Vagina (tissue), 2 donors: Measurements from ENCODE around the gene RPP14. TPM values are rescaled to one million over a fixed set of nuclear protein-coding genes. Genes with fewer than 3 reads are reported as not detected.
"Not testable (repeated sequence)": the region's sequence is repeated elsewhere in the genome, so short reads cannot be mapped to it uniquely, and the experiment has no call there.

Experiments
- DNase-seq, 2 donors: peaks; one replicate each; pipeline ENCODE4 v3.0.0-alpha.2; 2017; ENCODE audit errors: extremely low spot score in 2 of 2
- H3K27ac ChIP-seq: fragments of 200-600 bp; sonication (generic); one replicate; pipeline ENCODE4 v1.5.1; 2019
- H3K27me3 ChIP-seq: fragments of 200-600 bp; sonication (generic); one replicate; pipeline ENCODE4 v1.5.1; 2019
- H3K36me3 ChIP-seq, 2 donors: fragments of 200-600 bp; sonication (generic); one replicate each; pipeline ENCODE4 v1.5.1; 2017 to 2019
- H3K4me1 ChIP-seq: fragments of 200-600 bp; sonication (generic); one replicate; pipeline ENCODE4 v1.5.1; 2019
- H3K4me3 ChIP-seq, 2 donors: fragments of 200-600 bp; sonication (generic); 1 replicate in 1 of 2; 2 replicates in 1 of 2; pipeline ENCODE4 v1.5.1; 2016 to 2019
- H3K9me3 ChIP-seq: fragments of 200-600 bp; sonication (generic); one replicate; pipeline ENCODE4 v1.5.1; 2019
- CTCF ChIP-seq, 3 experiments: fragments of 450-650 bp in 2 of 3; fragments of 200-600 bp in 1 of 3; sonication (generic) in 1 of 3; IDR thresholded peaks; one replicate each; pipeline ENCODE4 v1.5.1; 2017 to 2019; ENCODE audit warnings: antibody characterized with exemption in 3 of 3, mild to moderate bottlenecking in 2 of 3, moderate library complexity in 2 of 3
- POLR2A ChIP-seq, 2 donors: fragments of 450-650 bp; IDR thresholded peaks; one replicate each; pipeline ENCODE4 v1.6.1; 2017; ENCODE audit warnings: antibody characterized with exemption in 2 of 2, mild to moderate bottlenecking in 2 of 2, moderate library complexity in 2 of 2
- POLR2AphosphoS5 ChIP-seq, 2 donors: sonication (generic); formaldehyde crosslinking; IDR thresholded peaks; one replicate each; pipeline ENCODE4 v1.9.0; 2017; ENCODE audit warnings: antibody characterized with exemption in 2 of 2, mild to moderate bottlenecking in 2 of 2, low read depth in 1 of 2; ENCODE audit not compliant: insufficient read depth in 1 of 2
- intact Hi-C: fragments of 100-400 bp; cut with DNase I; formaldehyde crosslinking; loops from one replicate; pipeline ENCODE4 v1.15.1; 2023
- total RNA-seq: library from RNA; depleted of rRNA; stranded (reverse); fragments of >200 nt; gene quantifications from one replicate; pipeline ENCODE4 v1.2.3, GENCODE V29; 2016

The RPP14 gene
- total RNA-seq, 1 donor from 2014 or later, result 16.9 TPM

GRCh38 chr3:58281069-58281468 is 25.0 kb upstream of the RPP14 start:
- H3K36me3 ChIP-seq, result peaks cover 0 to 30% of the 10 kb centered on the region in 2 donors
- TF ChIP-seq POLR2A (IDR thresholded peaks at IDR 0.05) (no peak), POLR2AphosphoS5 (IDR thresholded peaks at IDR 0.05; ENCODE audit: insufficient read depth in 1 of 2, low read depth in 1 of 2) (no peak), CTCF (IDR thresholded peaks at IDR 0.05) (no peak)

GRCh38 chr3:58285334-58285733 is 20.7 kb upstream of the RPP14 start:
- Histone ChIP-seq H3K36me3 (peaks cover 0 to 30% of the 10 kb centered on the region in 2 donors), H3K27me3 (no peaks in the 10 kb centered on the region), H3K4me3 (no peak overlapping the region), H3K4me1 (no peaks in the 10 kb centered on the region), H3K27ac (no peak overlapping the region), H3K9me3 (no peaks in the 10 kb centered on the region)
- TF ChIP-seq POLR2A (IDR thresholded peaks at IDR 0.05), result no peak
- no peak for TF ChIP-seq CTCF (IDR thresholded peaks at IDR 0.05)
- TF ChIP-seq POLR2AphosphoS5 (IDR thresholded peaks at IDR 0.05; ENCODE audit: insufficient read depth in 1 of 2, low read depth in 1 of 2), result no peak
- intact Hi-C loops, result no loop called here
- no peak for DNase-seq

More at GRCh38 chr3:58281069-58281468, 25.0 kb upstream of the RPP14 start:
- Histone ChIP-seq H3K4me3 (no peak overlapping the region), H3K27me3 (no peaks in the 10 kb centered on the region), H3K4me1 (no peaks in the 10 kb centered on the region), H3K27ac (no peak overlapping the region), H3K9me3 (no peaks in the 10 kb centered on the region)
- DNase-seq, result no peak
- intact Hi-C loops, result no loop called here

- Histone ChIP-seq H3K27me3 (no peaks in the 10 kb centered on the region), H3K27ac (no peak overlapping the region), H3K4me3 (no peak overlapping the region), H3K4me1 (no peaks in the 10 kb centered on the region), H3K36me3 (peaks cover 0 to 14% of the 10 kb centered on the region in 2 donors), H3K9me3 (no peaks in the 10 kb centered on the region)
- intact Hi-C loops, result no loop called here
- TF ChIP-seq POLR2AphosphoS5 (IDR thresholded peaks at IDR 0.05; ENCODE audit: insufficient read depth in 1 of 2, low read depth in 1 of 2) (no peak), CTCF (IDR thresholded peaks at IDR 0.05) (no peak), POLR2A (IDR thresholded peaks at IDR 0.05) (no peak)
- no peak for DNase-seq
Measured at GRCh38 chr3:58287354-58287753, 18.7 kb upstream of the RPP14 start.

- TF ChIP-seq POLR2AphosphoS5 (IDR thresholded peaks at IDR 0.05; ENCODE audit: insufficient read depth in 1 of 2, low read depth in 1 of 2) (no peak), CTCF (IDR thresholded peaks at IDR 0.05) (no peak), POLR2A (IDR thresholded peaks at IDR 0.05) (no peak)
- H3K9me3 ChIP-seq, result no peaks in the 10 kb centered on the region
- H3K36me3 ChIP-seq, result peaks cover 0 to 14% of the 10 kb centered on the region in 2 donors
- H3K27me3 ChIP-seq, result no peaks in the 10 kb centered on the region
- DNase-seq, result no peak
- intact Hi-C loops, result no loop called here
- H3K27ac ChIP-seq, result no peak overlapping the region
- no peaks in the 10 kb centered on the region for H3K4me1 ChIP-seq
- H3K4me3 ChIP-seq, result no peak overlapping the region
Measured at GRCh38 chr3:58288011-58288728, 17.9 kb upstream of the RPP14 start.

- H3K27me3 ChIP-seq, H3K27ac ChIP-seq, DNase-seq, H3K4me3 ChIP-seq, H3K9me3 ChIP-seq, H3K4me1 ChIP-seq, intact Hi-C loops: not testable (repeated sequence)
- peaks cover 0 to 14% of the 10 kb centered on the region in 2 donors for H3K36me3 ChIP-seq
Measured at GRCh38 chr3:58288964-58289613, 17.0 kb upstream of the RPP14 start.

- H3K36me3 ChIP-seq, H3K9me3 ChIP-seq, intact Hi-C loops, DNase-seq, H3K4me1 ChIP-seq, H3K27ac ChIP-seq, H3K27me3 ChIP-seq, H3K4me3 ChIP-seq: not testable (repeated sequence)
Measured at GRCh38 chr3:58290446-58290845, 15.6 kb upstream of the RPP14 start.
